CD14-positive monocyte (primary cell): ENCODE data around the gene HOXB3. TPM values are rescaled to one million over a fixed set of nuclear protein-coding genes. Genes with fewer than 3 reads are reported as not detected.

ENCODE experiments used
- DNase-seq, 3 donors: peaks; one replicate each; pipeline ENCODE4 v3.0.0-alpha.2; 2011 to 2022
- H2AFZ ChIP-seq: 2 replicates; pipeline ENCODE4 v1.6.0; 2012; ENCODE audit warnings: mild to moderate bottlenecking, low read depth, low read length, inconsistent platforms; ENCODE audit not compliant: insufficient read depth, poor library complexity, severe bottlenecking
- H3K27ac ChIP-seq, 2 donors: 1 replicate in 1 of 2; 2 replicates in 1 of 2; pipeline ENCODE4 v1.5.1; 2012 to 2013; ENCODE audit warnings: low read length in 2 of 2, control low read depth in 1 of 2, inconsistent platforms in 1 of 2, low read depth in 1 of 2, mild to moderate bottlenecking in 1 of 2
- H3K27me3 ChIP-seq, 2 donors: one replicate each; pipeline versions ENCODE4 v1.6.0 to v1.6.1; 2011 to 2013; ENCODE audit warnings: low read length in 2 of 2; ENCODE audit not compliant: control insufficient read depth in 2 of 2, insufficient read depth in 2 of 2
- H3K36me3 ChIP-seq, 2 donors: replicated peaks in 1 of 2; 1 replicate in 1 of 2; 2 replicates in 1 of 2; pipeline versions ENCODE4 v1.5.1 to v1.6.1; 2012 to 2013; ENCODE audit warnings: low read length in 2 of 2, control low read depth in 1 of 2, inconsistent platforms in 1 of 2, mild to moderate bottlenecking in 1 of 2; ENCODE audit not compliant: insufficient read depth in 2 of 2, control insufficient read depth in 1 of 2
- H3K4me1 ChIP-seq, 2 donors: 1 replicate in 1 of 2; 2 replicates in 1 of 2; pipeline versions ENCODE4 v1.5.1 to v1.6.1; 2012 to 2013; ENCODE audit warnings: low read length in 2 of 2, control low read depth in 1 of 2, inconsistent platforms in 1 of 2, mild to moderate bottlenecking in 1 of 2, moderate library complexity in 1 of 2; ENCODE audit not compliant: insufficient read depth in 2 of 2, control insufficient read depth in 1 of 2
- H3K4me2 ChIP-seq: replicated peaks from 2 replicates; pipeline ENCODE3; 2012; ENCODE audit warnings: low read length, moderate library complexity, mild to moderate bottlenecking; ENCODE audit not compliant: poor library complexity, severe bottlenecking; ENCODE audit errors: extremely low read depth
- H3K4me3 ChIP-seq, 3 experiments: fragments of 200-600 bp in 1 of 3; sonication (generic) in 1 of 3; replicated peaks in 1 of 3; 1 replicate in 2 of 3; 2 replicates in 1 of 3; pipeline ENCODE4 v1.5.1; 2011 to 2013; ENCODE audit warnings: low read length in 3 of 3, mild to moderate bottlenecking in 3 of 3, control low read depth in 2 of 3, low read depth in 2 of 3, inconsistent platforms in 1 of 3, moderate library complexity in 1 of 3
- H3K79me2 ChIP-seq: 2 replicates; pipeline ENCODE4 v1.6.0; 2012; ENCODE audit warnings: mild to moderate bottlenecking, control low read depth, inconsistent platforms, low read length, moderate library complexity; ENCODE audit not compliant: insufficient read depth
- H3K9ac ChIP-seq: 2 replicates; pipeline ENCODE4 v1.6.0; 2017; ENCODE audit warnings: low read length, mild to moderate bottlenecking; ENCODE audit not compliant: insufficient read depth, poor library complexity, severe bottlenecking
- H3K9me3 ChIP-seq, 2 donors: replicated peaks in 1 of 2; 1 replicate in 1 of 2; 2 replicates in 1 of 2; pipeline versions ENCODE4 v1.5.1 to v1.6.1; 2012 to 2013; ENCODE audit warnings: low read length in 2 of 2, control low read depth in 1 of 2; ENCODE audit not compliant: control insufficient read depth in 1 of 2, insufficient read depth in 1 of 2
- H4K20me1 ChIP-seq: 2 replicates; pipeline ENCODE4 v1.6.0; 2012; ENCODE audit warnings: mild to moderate bottlenecking, low read length, control low read depth, moderate library complexity; ENCODE audit not compliant: insufficient read depth
- H3K27ac Mint-ChIP-seq, 7 donors: one replicate each; pipeline ENCODE4 v1.8.0; 2020; ENCODE audit warnings: mild to moderate bottlenecking in 7 of 7, mixed read lengths in 7 of 7, moderate library complexity in 6 of 7, inconsistent platforms in 2 of 7
- H3K27me3 Mint-ChIP-seq, 3 donors: one replicate each; pipeline ENCODE4 v1.8.0; 2021 to 2022; ENCODE audit warnings: low read depth in 3 of 3, mild to moderate bottlenecking in 3 of 3, mixed read lengths in 3 of 3, moderate library complexity in 3 of 3, inconsistent platforms in 1 of 3
- H3K36me3 Mint-ChIP-seq, 2 donors: one replicate each; pipeline ENCODE4 v1.8.0; 2020; ENCODE audit warnings: mixed read lengths in 2 of 2, inconsistent platforms in 1 of 2, mild to moderate bottlenecking in 1 of 2
- H3K4me1 Mint-ChIP-seq: one replicate; pipeline ENCODE4 v1.8.0; 2020; ENCODE audit warnings: mild to moderate bottlenecking, mixed read lengths
- H3K4me3 Mint-ChIP-seq, 2 donors: one replicate each; pipeline ENCODE4 v1.8.0; 2020; ENCODE audit warnings: mild to moderate bottlenecking in 2 of 2, mixed read lengths in 2 of 2, moderate library complexity in 1 of 2
- H3K9me3 Mint-ChIP-seq, 7 donors: one replicate each; pipeline ENCODE4 v1.8.0; 2020 to 2022; ENCODE audit warnings: mixed read lengths in 7 of 7, mild to moderate bottlenecking in 6 of 7, moderate library complexity in 6 of 7, inconsistent platforms in 2 of 7
- CTCF ChIP-seq: fragments of 200-600 bp; IDR thresholded peaks from one replicate; pipeline ENCODE4 v1.8.0; 2022; ENCODE audit warnings: antibody characterized with exemption, mild to moderate bottlenecking
- WGBS: methylation state at CpG from one replicate; pipeline ENCODE4 v1.1.5; 2013; ENCODE audit warnings: missing lambda C conversion rate; ENCODE audit not compliant: insufficient coverage; 5-methylcytosine and 5-hydroxymethylcytosine counted together
- intact Hi-C, 2 donors: fragments of 100-400 bp; cut with micrococcal nuclease; formaldehyde crosslinking; loops; one replicate each; pipeline versions ENCODE4 v1.15.0 to v1.15.1; 2023
- polyA plus RNA-seq, 3 donors: library from polyadenylated mRNA; depleted of rRNA in 1 of 3; unstranded in 2 of 3; stranded (reverse) in 1 of 3; fragments of 300-500 nt in 2 of 3; fragments of >200 nt in 1 of 3; fragmentation: Illumina TruSeq in 2 of 3; gene quantifications; 1 replicate in 2 of 3; 2 replicates in 1 of 3; pipeline ENCODE4 v1.2.3, GENCODE V29; 2012 to 2021

Gene HOXB3
- polyA plus RNA-seq, 3 donors: 0.56 TPM; not detected in 2

DNA sequence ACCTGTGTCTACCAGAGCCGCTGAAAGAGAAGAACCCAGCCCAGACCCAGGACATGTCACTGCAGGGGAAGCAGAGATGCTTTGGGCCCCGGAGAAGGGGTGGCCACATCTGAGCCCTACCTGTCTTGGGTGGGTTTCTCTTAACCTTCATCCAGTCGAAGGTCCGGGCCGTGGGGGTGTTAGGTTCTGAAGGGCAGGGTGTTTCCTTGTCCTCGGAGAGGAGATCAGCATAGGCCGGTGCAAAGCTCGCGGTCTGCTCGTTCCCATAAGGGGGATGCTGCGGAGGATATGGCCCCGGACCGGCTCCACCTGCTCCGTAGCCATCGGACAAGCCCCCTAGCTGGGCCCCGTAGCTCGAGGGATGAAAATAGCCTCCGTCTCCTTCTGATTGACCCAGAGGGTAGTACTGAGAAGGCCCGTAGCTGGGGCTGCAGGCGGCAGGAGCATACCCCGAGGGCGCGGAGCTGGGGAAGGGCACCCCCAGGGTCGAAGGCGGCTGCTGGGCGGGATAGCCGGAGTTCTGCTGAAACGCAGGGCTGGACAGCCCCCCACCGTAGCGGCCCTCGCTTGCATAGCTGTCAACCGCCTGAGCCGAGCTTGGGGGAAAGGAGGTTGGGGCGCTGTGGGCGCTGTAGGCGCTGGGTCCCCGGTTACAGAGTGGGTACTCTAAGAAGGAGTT lies 59.7 kb downstream of the HOXB3 start:
- peaks cover 0 to 3% of the 10 kb centered on the region in 2 donors for H3K36me3 Mint-ChIP-seq

DNA sequence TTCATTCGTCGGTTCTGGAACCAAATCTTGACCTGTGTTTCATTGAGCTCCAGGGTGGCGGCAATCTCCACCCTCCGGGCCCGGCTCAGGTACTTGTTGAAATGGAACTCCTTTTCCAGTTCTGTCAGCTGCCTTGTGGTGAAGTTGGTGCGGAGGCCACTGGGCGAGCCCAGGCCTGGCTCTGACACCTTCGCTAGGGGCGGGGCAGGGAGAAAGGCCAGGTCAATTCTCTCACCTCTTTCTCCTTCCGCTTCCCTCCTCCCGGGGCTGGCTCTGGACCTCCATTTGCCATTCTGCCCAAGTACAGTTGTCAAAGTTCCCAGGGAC lies 60.4 kb downstream of the HOXB3 start:
- no peak overlapping the region for H3K9ac ChIP-seq
- TF ChIP-seq CTCF: no peak
- peaks cover 25 to 45% of the 10 kb centered on the region in 2 donors for H3K27me3 ChIP-seq
- intact Hi-C loops: no loop called here
- H3K4me3 ChIP-seq: no peak overlapping the region
- H3K4me1 ChIP-seq: no peaks in the 10 kb centered on the region
- Mint-ChIP-seq H3K4me3 (no peak overlapping the region), H3K4me1 (no peaks in the 10 kb centered on the region), H3K9me3 (peaks cover 0 to 8% (median 0%) of the 10 kb centered on the region in 7 donors), H3K27me3 (peaks cover 47 to 63% (median 57%) of the 10 kb centered on the region in 3 donors), H3K36me3 (peaks cover 0 to 3% of the 10 kb centered on the region in 2 donors), H3K27ac (peak overlapping the region in 1 of 7 donors; percentile 59)
- no peaks in the 10 kb centered on the region for H3K79me2 ChIP-seq
- no peak overlapping the region for H3K4me2 ChIP-seq
- WGBS: 99% methylated on average over 10 of the region's 11 CpGs
- no peak overlapping the region for H3K27ac ChIP-seq
- H3K9me3 ChIP-seq: peaks cover 0 to 3% of the 10 kb centered on the region in 2 donors
- H3K36me3 ChIP-seq: no peaks in the 10 kb centered on the region
- no peaks in the 10 kb centered on the region for H4K20me1 ChIP-seq
- H2AFZ ChIP-seq: no peak overlapping the region
- DNase-seq: no peak

More for the DNA sequence above, 59.7 kb downstream of the HOXB3 start:
- Histone ChIP-seq H3K27me3 (peaks cover 22 to 39% of the 10 kb centered on the region in 2 donors), H3K9ac (no peak overlapping the region), H3K79me2 (no peaks in the 10 kb centered on the region), H3K36me3 (no peaks in the 10 kb centered on the region), H4K20me1 (no peaks in the 10 kb centered on the region), H3K4me1 (no peaks in the 10 kb centered on the region), H3K4me3 (no peak overlapping the region), H2AFZ (no peak overlapping the region), H3K9me3 (peaks cover 0 to 3% of the 10 kb centered on the region in 2 donors), H3K27ac (no peak overlapping the region), H3K4me2 (no peak overlapping the region)
- no peak for TF ChIP-seq CTCF
- H3K27me3 Mint-ChIP-seq: peaks cover 41 to 56% (median 52%) of the 10 kb centered on the region in 3 donors
- H3K4me3 Mint-ChIP-seq: no peak overlapping the region
- no peak overlapping the region for H3K27ac Mint-ChIP-seq
- no peaks in the 10 kb centered on the region for H3K4me1 Mint-ChIP-seq
- intact Hi-C loops: no loop called here
- H3K9me3 Mint-ChIP-seq: peaks cover 0 to 8% (median 0%) of the 10 kb centered on the region in 7 donors
- 98% methylated on average over 34 of the region's 37 CpGs for WGBS
- no peak for DNase-seq
